NCI-H187 treated with DMSO at 0.1 percent for 48 hours (cell line): ENCODE data around the gene TEX10.

Source experiments
- DNase-seq: peaks from one replicate; lab custom pipeline; 2025; lab: John Stamatoyannopoulos, UW

TEX10 gene

DNA sequence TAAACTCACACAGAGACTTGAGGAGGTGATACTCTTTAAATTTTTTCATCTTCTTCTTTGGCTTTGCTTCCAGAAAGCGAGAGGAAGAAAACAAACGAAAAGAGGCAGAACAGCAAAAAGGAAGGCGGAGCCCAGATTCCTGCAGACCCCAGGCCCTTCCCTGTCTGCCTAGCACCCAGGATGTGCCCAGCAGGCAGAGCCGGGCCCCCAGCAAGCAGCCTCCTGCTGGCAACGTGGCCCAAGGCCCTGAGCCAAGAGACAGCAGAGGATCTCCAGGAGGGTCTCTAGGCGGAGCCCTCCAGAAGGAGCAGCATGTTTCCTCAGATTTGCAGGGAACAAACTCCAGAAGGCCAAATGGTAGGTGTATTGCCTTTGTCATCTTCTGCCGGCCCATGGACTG, 68.5 kb downstream of the TEX10 start:
- no peak for DNase-seq

DNA sequence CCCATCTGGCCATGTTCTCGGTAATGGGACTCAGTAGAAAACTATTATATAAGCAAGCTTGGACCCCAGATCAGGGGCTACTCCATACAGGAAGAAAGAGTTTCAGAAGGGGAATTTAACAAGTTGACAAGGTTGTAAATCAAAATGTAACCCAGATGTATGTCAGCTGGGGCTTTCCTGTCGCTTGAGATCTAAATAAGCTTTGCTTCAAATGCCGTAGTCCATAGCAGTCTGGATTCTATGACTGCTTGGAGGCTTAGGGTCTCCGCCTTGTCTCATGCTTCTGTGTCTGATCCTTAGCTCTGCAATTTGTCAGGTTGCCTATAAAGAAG, 70.4 kb downstream of the TEX10 start:
- no peak for DNase-seq

DNA sequence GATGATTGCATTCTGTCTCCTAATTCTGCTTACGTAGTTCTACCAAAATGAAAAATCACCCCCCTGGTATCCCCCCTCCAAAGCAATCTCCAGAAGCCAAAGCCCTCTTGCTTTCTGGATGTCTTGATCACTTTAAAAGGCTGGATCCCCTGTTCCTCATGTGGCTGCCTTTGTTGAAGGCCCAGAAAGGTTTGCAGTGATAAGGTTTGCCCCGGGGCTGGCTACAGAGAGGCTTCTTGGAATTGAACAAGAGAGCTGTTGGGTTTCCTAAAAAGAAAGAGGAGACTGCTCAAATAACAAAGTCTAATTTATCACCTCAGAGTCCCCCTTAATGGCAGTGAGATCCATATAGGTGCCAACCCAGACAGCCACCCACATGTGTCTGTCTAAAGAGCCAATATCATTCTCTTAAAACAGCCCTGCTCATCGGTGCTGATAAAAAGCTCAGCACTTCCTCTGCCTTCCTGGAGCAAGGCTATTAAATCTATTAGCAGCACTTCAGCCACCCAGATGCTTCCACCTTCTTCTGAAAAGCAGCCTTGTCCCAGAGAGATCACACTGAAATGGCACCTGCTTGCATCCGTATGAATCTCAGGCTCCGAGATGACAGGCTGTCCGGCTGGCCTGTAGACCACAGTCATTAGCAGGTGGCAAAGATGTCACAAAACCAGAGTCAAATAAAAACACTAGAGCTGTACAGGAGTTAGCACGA, 70.9 kb downstream of the TEX10 start:
- no peak for DNase-seq

DNA sequence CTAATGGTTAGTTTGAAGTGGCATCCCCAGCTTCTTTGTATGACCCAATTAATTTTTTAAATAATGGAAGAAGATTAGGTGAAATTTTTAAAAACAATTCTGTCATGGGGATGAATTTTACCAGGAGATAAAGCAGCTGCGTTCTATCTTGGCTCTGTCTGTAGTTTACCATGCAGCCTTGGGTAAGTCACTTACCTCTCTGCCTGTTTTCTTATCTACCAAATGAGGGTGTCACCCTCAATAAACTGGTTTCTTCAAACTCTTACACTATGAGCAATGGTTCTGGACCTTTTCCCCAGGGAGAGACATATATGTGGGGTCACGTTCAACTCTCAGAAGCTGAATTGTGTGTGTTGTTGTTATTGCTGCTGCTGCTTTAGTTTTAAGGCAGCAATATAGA, 71.7 kb downstream of the TEX10 start:
- no peak for DNase-seq

DNA sequence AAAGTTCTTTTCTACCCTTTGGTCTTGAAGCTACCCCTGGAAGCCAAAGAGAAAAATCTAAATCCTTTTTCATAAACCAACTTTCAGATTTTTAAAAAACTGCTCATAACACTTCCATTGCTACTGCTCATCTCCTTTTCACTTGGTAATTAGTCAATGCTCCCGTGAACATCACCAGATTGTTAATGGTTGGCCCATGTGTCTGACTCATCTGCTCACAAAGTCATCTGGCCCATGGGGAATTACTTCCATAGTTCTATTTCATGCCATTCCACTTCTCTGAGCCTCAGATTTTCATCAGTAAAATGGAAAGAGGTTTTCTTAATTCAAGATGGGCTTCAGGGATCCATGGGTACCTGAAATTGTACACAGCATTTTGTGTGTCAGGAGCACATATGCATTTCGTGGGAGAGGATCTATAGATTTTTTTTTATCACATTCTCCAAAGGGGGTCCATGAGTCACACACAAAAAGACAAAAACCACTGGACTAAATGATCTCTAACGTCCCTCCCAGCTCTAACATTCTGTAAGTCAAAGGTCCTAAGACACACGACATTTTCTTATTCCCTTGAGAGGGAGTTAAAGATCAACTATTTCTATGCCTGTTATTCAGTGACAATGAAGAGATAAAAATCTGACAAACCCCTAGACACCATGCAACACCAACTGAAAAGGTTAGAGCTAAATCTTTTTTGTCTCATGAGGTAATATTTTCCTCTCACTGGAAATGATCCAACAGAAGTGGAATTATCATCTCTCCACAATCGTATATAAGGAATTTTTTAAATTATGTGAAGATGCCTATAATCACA, 75.4 kb downstream of the TEX10 start:
- no peak for DNase-seq

DNA sequence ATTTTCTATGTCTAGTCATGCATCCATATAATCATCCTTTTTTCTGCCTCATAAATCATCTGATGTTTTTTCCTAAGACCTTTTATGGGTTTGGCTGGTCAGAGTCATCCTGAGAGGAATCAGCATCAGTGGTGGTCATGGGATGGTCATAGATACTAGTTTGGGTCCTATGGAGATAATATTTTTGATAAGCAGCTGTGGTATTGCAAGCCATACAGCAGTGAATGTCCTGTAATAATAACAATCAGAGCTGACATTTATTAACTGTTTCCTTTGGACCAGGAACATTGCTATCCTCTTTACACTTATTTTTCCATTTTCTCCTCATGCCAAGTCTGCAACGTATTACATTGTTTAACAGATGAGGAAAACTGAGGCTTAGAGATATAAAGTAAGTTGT, 83.1 kb downstream of the TEX10 start:
- no peak for DNase-seq

DNA sequence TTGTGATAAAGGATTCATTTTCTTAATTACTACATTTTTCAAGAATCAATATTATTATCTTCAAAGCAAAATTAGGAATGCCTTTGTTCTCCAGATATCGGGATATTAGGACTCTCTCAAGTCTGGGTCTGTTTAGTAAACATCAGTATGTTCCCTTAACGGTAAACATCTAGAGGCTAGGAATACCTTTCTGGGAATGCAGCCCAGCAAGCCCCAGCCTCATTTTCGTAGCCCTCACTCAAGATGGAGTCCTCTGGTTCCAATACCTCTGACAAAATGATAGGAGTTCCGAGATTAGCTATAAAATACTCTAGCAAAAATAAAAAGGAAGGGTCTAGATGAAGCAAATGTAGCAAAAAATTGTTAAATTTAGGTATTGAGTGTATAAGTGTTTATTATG, 84.5 kb downstream of the TEX10 start:
- DNase-seq = no peak

DNA sequence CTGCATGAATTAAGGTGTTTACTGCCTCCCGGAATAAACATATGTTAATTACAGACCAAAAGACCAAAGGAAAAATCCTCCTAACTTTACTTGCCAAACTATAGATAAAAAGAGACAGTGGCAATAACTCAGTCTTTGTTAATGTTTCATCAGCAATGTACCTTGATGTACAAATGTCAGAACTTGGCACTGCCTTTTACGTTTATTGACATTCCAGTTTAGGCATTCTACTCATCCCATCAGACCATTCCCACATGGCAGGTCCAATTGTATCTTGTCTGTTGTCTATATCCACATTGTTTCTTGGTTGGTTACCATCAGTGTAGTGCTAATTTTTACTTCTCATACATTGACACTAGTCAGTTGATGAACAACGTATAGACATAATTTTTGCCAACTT, 85.5 kb downstream of the TEX10 start:
- DNase-seq = no peak
